Testis (tissue), 2 donors: Measurements from ENCODE around the gene GALNT18.
"Not testable (repeated sequence)": the region's sequence is repeated elsewhere in the genome, so short reads cannot be mapped to it uniquely, and the experiment has no call there.

Experiments used
- CTCF ChIP-seq, 3 experiments: fragments of 450-650 bp in 2 of 3; fragments of 200-600 bp in 1 of 3; sonication (generic) in 1 of 3; IDR thresholded peaks; one replicate each; pipeline ENCODE4 v1.5.1; 2016 to 2019; ENCODE audit warnings: antibody characterized with exemption in 3 of 3, mild to moderate bottlenecking in 2 of 3, moderate library complexity in 1 of 3
- POLR2A ChIP-seq: fragments of 450-650 bp; IDR thresholded peaks from one replicate; pipeline ENCODE4 v1.6.1; 2017; ENCODE audit warnings: antibody characterized with exemption, mild to moderate bottlenecking, moderate library complexity

GRCh38 chr11:11351851-11352250, 270.0 kb downstream of the GALNT18 start:
- not testable (repeated sequence) for TF ChIP-seq POLR2A; CTCF (IDR thresholded peaks at IDR 0.05)
